B cell (primary cell): ENCODE data around the gene RNASE2. TPM values are rescaled to one million over a fixed set of nuclear protein-coding genes. Genes with fewer than 3 reads are reported as not detected.

Experiments
- ATAC-seq: fragments of 200-7000 bp; cut with Tn5 transposase; one replicate; pipeline ENCODE4 v1.10.0; 2021; ENCODE audit warnings: low read depth, mild to moderate bottlenecking, moderate number of reproducible peaks, moderate library complexity
- CTCF ChIA-PET: fragments of 350-600 bp; sonication (Branson Sonifier 250); formaldehyde crosslinking; loops from one replicate; lab custom pipeline; 2021; ENCODE audit warnings: antibody characterized with exemption, inconsistent platforms; lab: Charles Lee
- POLR2A ChIA-PET: fragments of 350-600 bp; sonication (Branson Sonifier 250); formaldehyde crosslinking; loops from one replicate; lab custom pipeline; 2021; ENCODE audit warnings: antibody characterized with exemption; lab: Charles Lee
- DNase-seq: peaks from one replicate; pipeline ENCODE4 v3.0.0; 2013
- H2AFZ ChIP-seq: 2 replicates; pipeline ENCODE4 v1.6.1; 2012; ENCODE audit warnings: mild to moderate bottlenecking, low read depth, low read length; ENCODE audit not compliant: insufficient read depth, poor library complexity, severe bottlenecking
- H3K27ac ChIP-seq, 2 donors: 1 replicate in 1 of 2; 2 replicates in 1 of 2; pipeline ENCODE4 v1.5.1; 2012 to 2013; ENCODE audit warnings: low read length in 2 of 2, mild to moderate bottlenecking in 2 of 2, moderate library complexity in 1 of 2
- H3K27me3 ChIP-seq, 4 experiments: fragments of 200-600 bp in 1 of 4; sonication (generic) in 1 of 4; replicated peaks in 1 of 4; 1 replicate in 2 of 4; 2 replicates in 2 of 4; pipeline versions ENCODE4 v1.6.1 to v1.7.0; 2013 to 2016; ENCODE audit warnings: low read length in 3 of 4, mild to moderate bottlenecking in 2 of 4, mixed read lengths in 1 of 4, moderate library complexity in 1 of 4; ENCODE audit not compliant: insufficient read depth in 4 of 4, control insufficient read depth in 3 of 4; ENCODE audit errors: control extremely low read depth in 1 of 4
- H3K36me3 ChIP-seq, 2 experiments: replicated peaks in 1 of 2; 1 replicate in 1 of 2; 2 replicates in 1 of 2; pipeline versions ENCODE4 v1.6.1 to v1.7.1; 2013; ENCODE audit warnings: low read length in 1 of 2; ENCODE audit not compliant: insufficient read depth in 2 of 2, control insufficient read depth in 1 of 2; ENCODE audit errors: control extremely low read depth in 1 of 2, extremely low read depth in 1 of 2
- H3K4me1 ChIP-seq, 2 donors: fragments of 200-600 bp in 1 of 2; sonication (generic) in 1 of 2; 1 replicate in 1 of 2; 2 replicates in 1 of 2; pipeline versions ENCODE4 v1.5.1 to v1.6.1; 2013 to 2017; ENCODE audit warnings: low read length in 2 of 2; ENCODE audit not compliant: control insufficient read depth in 2 of 2, insufficient read depth in 2 of 2
- H3K4me2 ChIP-seq: replicated peaks from 2 replicates; pipeline ENCODE3; 2012; ENCODE audit warnings: mild to moderate bottlenecking, low read depth, low read length; ENCODE audit not compliant: poor library complexity, severe bottlenecking
- H3K4me3 ChIP-seq, 5 experiments: fragments of 200-600 bp in 1 of 5; sonication (generic) in 1 of 5; 1 replicate in 3 of 5; 2 replicates in 2 of 5; pipeline versions ENCODE4 v1.5.1 to v1.7.0; 2011 to 2016; ENCODE audit warnings: low read length in 4 of 5, mild to moderate bottlenecking in 4 of 5, low read depth in 2 of 5, control low read depth in 1 of 5, moderate library complexity in 1 of 5; ENCODE audit not compliant: insufficient read depth in 1 of 5; ENCODE audit errors: control extremely low read depth in 1 of 5, extremely low read depth in 1 of 5
- H3K79me2 ChIP-seq: fragments of 200-600 bp; sonication (generic); one replicate; pipeline ENCODE4 v1.6.0; 2016; ENCODE audit warnings: low read length; ENCODE audit not compliant: control insufficient read depth, insufficient read depth
- H3K9ac ChIP-seq: fragments of 200-600 bp; sonication (generic); 2 replicates; pipeline ENCODE4 v1.6.1; 2017; ENCODE audit warnings: mild to moderate bottlenecking, low read length, moderate library complexity
- H3K9me3 ChIP-seq, 3 donors: one replicate each; pipeline versions ENCODE4 v1.6.1 to v1.7.1; 2013; ENCODE audit warnings: low read length in 2 of 3; ENCODE audit not compliant: control insufficient read depth in 2 of 3, insufficient read depth in 1 of 3; ENCODE audit errors: control extremely low read depth in 1 of 3
- H4K20me1 ChIP-seq: 2 replicates; pipeline ENCODE4 v1.6.0; 2012; ENCODE audit warnings: mild to moderate bottlenecking, low read length; ENCODE audit not compliant: insufficient read depth, control insufficient read depth, poor library complexity, severe bottlenecking
- H3K27ac Mint-ChIP-seq: one replicate; pipeline ENCODE4 v1.8.0; 2021; ENCODE audit warnings: mixed read lengths
- H3K27me3 Mint-ChIP-seq: one replicate; pipeline ENCODE4 v1.8.0; 2021; ENCODE audit warnings: mixed read lengths
- H3K4me1 Mint-ChIP-seq: one replicate; pipeline ENCODE4 v1.8.0; 2021; ENCODE audit warnings: mixed read lengths
- H3K4me3 Mint-ChIP-seq: one replicate; pipeline ENCODE4 v1.8.0; 2021; ENCODE audit warnings: mixed read lengths
- H3K9me3 Mint-ChIP-seq: one replicate; pipeline ENCODE4 v1.8.0; 2022; ENCODE audit warnings: mixed read lengths; ENCODE audit not compliant: insufficient read depth
- EZH2 ChIP-seq: IDR thresholded peaks from 2 replicates; pipeline ENCODE4 v1.6.1; 2012; ENCODE audit warnings: borderline replicate concordance, low read depth, mild to moderate bottlenecking, moderate library complexity, low read length; ENCODE audit not compliant: insufficient read depth, poor library complexity, severe bottlenecking
- WGBS: methylation state at CpG from one replicate; pipeline ENCODE4 v1.1.5; 2013; ENCODE audit warnings: missing lambda C conversion rate; ENCODE audit not compliant: insufficient coverage; 5-methylcytosine and 5-hydroxymethylcytosine counted together
- intact Hi-C: fragments of 100-400 bp; cut with micrococcal nuclease; formaldehyde crosslinking; loops from one replicate; pipeline ENCODE4 v1.10.0; 2022
- polyA plus RNA-seq: library from polyadenylated mRNA; depleted of rRNA; stranded (reverse); fragments of >200 nt; gene quantifications from 2 replicates; pipeline ENCODE4 v1.2.3, GENCODE V29; 2012
- total RNA-seq, 2 donors: library from RNA; stranded (reverse); fragments of 120-200 nt in 1 of 2; gene quantifications; 1 replicate in 1 of 2; 2 replicates in 1 of 2; pipeline versions ENCODE4 v1.2.3 to v1.2.4, GENCODE V29; 2013 to 2022
- TF ChIP-seq, protein P1 (sequence below): fragments of 200-600 bp; IDR thresholded peaks from one replicate; pipeline ENCODE4 v1.8.0; 2022; ENCODE audit warnings: antibody characterized with exemption, mild to moderate bottlenecking

Gene RNASE2
- total and polyA plus RNA-seq, 2 donors (not counting 1 experiment from before 2014, with no cell fraction given) = 0.54 TPM; not detected in 1

DNA sequence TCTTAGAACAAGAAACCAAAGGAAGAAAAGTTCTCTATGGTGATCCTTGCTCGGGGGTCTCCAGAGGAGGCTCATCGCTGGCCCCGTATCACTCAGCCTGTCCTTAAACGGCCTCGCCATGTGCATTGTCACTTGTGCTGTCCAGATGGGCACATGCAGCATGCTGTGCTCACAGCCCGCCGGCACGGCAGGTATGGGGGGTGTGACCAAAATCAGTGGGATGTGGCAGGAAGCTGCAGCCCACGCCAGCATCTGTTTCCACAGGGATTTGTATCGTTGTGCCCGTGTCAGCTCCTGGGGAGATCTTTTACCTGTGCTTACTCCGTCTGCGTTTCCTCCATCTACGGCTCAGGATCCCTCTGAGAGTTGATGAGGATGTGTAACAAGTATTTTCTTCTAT is 41.2 kb downstream of the RNASE2 start:
- Histone ChIP-seq H3K4me3 (no peak overlapping the region), H3K4me1 (no peaks in the 10 kb centered on the region), H4K20me1 (no peaks in the 10 kb centered on the region), H2AFZ (no peak overlapping the region), H3K79me2 (no peaks in the 10 kb centered on the region), H3K36me3 (peaks cover 16 to 63% of the 10 kb centered on the region in 2 experiments), H3K9ac (no peak overlapping the region), H3K9me3 (no peaks in the 10 kb centered on the region), H3K4me2 (no peak overlapping the region), H3K27me3 (no peaks in the 10 kb centered on the region), H3K27ac (no peak overlapping the region)
- ChIA-PET POLR2A (no interaction called here), CTCF (interaction anchor here (0.7 to 6.5 kb wide), 2 partner anchors 19 to 38 kb away, joined by 3 to 47 read pairs; partner anchors contain the start of gene RNASE13)
- H3K27ac Mint-ChIP-seq = no peak overlapping the region
- H3K9me3 Mint-ChIP-seq = no peaks in the 10 kb centered on the region
- H3K4me1 Mint-ChIP-seq = peaks cover 3% of the 10 kb centered on the region
- intact Hi-C loops = no loop called here
- ATAC-seq (no peak), DNase-seq (no peak)
- 96% methylated on average over 14 of the region's 14 CpGs for WGBS
- H3K27me3 Mint-ChIP-seq = no peaks in the 10 kb centered on the region
- TF ChIP-seq EZH2 = no peak
- TF ChIP-seq, protein P1, sequence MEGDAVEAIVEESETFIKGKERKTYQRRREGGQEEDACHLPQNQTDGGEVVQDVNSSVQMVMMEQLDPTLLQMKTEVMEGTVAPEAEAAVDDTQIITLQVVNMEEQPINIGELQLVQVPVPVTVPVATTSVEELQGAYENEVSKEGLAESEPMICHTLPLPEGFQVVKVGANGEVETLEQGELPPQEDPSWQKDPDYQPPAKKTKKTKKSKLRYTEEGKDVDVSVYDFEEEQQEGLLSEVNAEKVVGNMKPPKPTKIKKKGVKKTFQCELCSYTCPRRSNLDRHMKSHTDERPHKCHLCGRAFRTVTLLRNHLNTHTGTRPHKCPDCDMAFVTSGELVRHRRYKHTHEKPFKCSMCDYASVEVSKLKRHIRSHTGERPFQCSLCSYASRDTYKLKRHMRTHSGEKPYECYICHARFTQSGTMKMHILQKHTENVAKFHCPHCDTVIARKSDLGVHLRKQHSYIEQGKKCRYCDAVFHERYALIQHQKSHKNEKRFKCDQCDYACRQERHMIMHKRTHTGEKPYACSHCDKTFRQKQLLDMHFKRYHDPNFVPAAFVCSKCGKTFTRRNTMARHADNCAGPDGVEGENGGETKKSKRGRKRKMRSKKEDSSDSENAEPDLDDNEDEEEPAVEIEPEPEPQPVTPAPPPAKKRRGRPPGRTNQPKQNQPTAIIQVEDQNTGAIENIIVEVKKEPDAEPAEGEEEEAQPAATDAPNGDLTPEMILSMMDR = no peak
- H3K4me3 Mint-ChIP-seq = no peak overlapping the region

DNA sequence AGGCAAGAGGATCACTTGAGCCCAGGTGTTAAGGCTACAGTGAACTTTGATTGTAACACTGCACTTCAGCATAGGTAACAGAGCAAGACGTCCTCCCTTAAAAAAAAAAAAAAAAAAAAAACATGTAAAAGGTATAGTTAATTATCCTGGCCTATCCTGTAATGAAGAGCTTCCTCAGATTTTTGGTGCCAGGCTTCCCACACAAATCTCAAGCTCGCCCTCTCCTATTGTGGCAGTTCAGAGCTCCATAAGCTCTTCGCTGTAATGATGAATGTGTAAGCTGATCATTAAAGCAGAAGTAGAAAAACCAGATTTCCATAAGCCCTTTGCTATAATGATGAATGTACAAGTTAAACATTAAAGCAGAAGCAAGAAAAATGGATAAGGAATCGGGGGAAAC is 41.8 kb downstream of the RNASE2 start:
- Histone ChIP-seq H3K27ac (no peak overlapping the region), H3K36me3 (peaks cover 15 to 58% of the 10 kb centered on the region in 2 experiments)

More for the DNA sequence above, 41.8 kb downstream of the RNASE2 start:
- intact Hi-C loops = no loop called here
- Mint-ChIP-seq H3K4me1 (no peaks in the 10 kb centered on the region), H3K9me3 (no peaks in the 10 kb centered on the region), H3K27ac (no peak overlapping the region), H3K27me3 (no peaks in the 10 kb centered on the region), H3K4me3 (no peak overlapping the region)
- 100% methylated on average over 1 of the region's 4 CpGs for WGBS
- H3K27me3 ChIP-seq = no peaks in the 10 kb centered on the region
- CTCF ChIA-PET = interaction anchor here (0.7 to 6.5 kb wide), 4 partner anchors 18 to 108 kb away, joined by 3 to 47 read pairs (median 9); partner anchors contain the start of gene RNASE13
- H3K4me2 ChIP-seq = no peak overlapping the region
- H3K4me3 ChIP-seq = no peak overlapping the region
- no peak overlapping the region for H3K9ac ChIP-seq
- no peaks in the 10 kb centered on the region for H3K4me1 ChIP-seq
- ATAC-seq = no peak
- no peaks in the 10 kb centered on the region for H3K9me3 ChIP-seq
- no peak overlapping the region for H2AFZ ChIP-seq
- DNase-seq = no peak
- H3K79me2 ChIP-seq = no peaks in the 10 kb centered on the region
- POLR2A ChIA-PET = interaction anchor here (0.5 kb wide), 1 partner anchor 11 kb away, joined by 3 read pairs; no protein-coding TSS in a partner anchor
- TF ChIP-seq, protein P1 = no peak
- no peak for TF ChIP-seq EZH2
- H4K20me1 ChIP-seq = no peaks in the 10 kb centered on the region
